Kidney capillary endothelial cell (primary cell): ENCODE results near the gene PCED1A.

Experiments used
- DNase-seq: peaks from one replicate; pipeline ENCODE4 v3.0.0-alpha.2; 2018; ENCODE audit warnings: low spot score

The PCED1A gene

GRCh38 chr20:2804041-2804828 lies 36.2 kb downstream of the PCED1A start:
- no peak for DNase-seq

- DNase-seq: no peak
Measured at GRCh38 chr20:2801286-2801728, 39.1 kb downstream of the PCED1A start.

GRCh38 chr20:2800521-2801285 lies 39.8 kb downstream of the PCED1A start, which contains the start of gene CPXM1:
Gene CPXM1, minus strand, starts transcription at chr20:2800627. Its CDS starts 55 bp downstream, at chr20:2800572.
- DNase-seq: peak; percentile 91

GRCh38 chr20:2799688-2800520 lies 40.6 kb downstream of the PCED1A start:
- peak; percentile 19 for DNase-seq

GRCh38 chr20:2799271-2799670 lies 41.2 kb downstream of the PCED1A start:
- no peak for DNase-seq

- DNase-seq: peak; percentile 23
Measured at GRCh38 chr20:2798814-2799213, 41.6 kb downstream of the PCED1A start.

- DNase-seq: no peak
Measured at GRCh38 chr20:2798095-2798805, 42.2 kb downstream of the PCED1A start.

- DNase-seq: no peak
Measured at GRCh38 chr20:2797136-2797983, 43.1 kb downstream of the PCED1A start.

- DNase-seq: no peak
Measured at GRCh38 chr20:2796011-2796660, 44.3 kb downstream of the PCED1A start.

GRCh38 chr20:2795451-2795850 lies 45.0 kb downstream of the PCED1A start:
- no peak for DNase-seq

- no peak for DNase-seq
Measured at GRCh38 chr20:2794866-2795447, 45.5 kb downstream of the PCED1A start.

GRCh38 chr20:2794202-2794748 lies 46.2 kb downstream of the PCED1A start:
- DNase-seq: no peak

GRCh38 chr20:2793471-2793870 lies 47.0 kb downstream of the PCED1A start:
- no peak for DNase-seq
